ENCODE measurements around the gene SPATA3.

Gene SPATA3

GRCh38 chr2:231032575-231033140 lies 36.7 kb downstream of the SPATA3 start:
- DNase-seq, result no peak

DNA sequence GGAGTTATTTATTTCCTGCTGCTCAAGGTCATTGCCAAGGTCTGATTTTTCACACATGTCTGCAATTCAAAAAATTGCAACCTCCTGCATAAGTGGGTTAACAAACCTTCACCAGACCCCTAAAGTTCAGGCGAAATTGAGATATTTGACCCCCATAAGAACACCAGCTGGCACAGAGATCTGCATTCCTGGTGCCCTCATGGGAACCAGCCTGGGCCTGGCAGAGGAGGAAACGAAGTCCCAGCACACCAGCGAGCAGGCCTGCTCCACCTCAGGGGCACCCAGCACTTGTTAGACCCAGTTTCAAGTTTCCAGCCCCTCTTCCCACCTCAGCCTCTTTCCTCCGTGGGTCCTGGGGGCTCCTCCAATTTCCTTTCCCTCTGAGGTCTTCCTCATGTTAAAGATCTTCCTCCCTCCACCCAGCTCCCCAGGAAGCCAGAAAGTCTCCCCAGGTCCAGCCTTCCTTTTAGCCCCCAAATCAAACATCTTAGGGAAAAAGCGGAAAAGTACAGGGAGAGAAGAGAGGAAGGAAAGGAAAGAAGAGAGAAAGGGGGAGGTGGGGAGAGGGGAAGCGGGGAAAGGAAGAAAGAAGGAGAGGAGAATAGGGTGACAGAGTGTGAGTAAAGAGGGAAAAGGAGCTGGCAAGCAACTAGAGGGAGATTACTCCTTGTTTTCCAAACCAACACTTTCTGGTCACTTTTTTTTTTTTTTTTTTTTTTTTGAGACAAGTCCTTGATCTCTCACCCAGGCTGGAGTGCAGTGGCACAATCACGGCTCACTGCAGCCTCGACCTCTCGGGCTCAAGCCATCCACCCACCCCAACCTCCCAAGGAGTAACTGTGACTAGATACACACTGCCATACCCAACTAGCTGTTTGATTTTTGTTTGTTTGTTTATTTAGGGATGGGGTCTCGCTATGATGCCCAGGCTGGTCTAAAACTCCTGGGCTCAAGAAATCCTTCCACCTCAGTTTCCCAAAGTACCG lies 37.5 kb downstream of the SPATA3 start:
- no peak for DNase-seq

DNA sequence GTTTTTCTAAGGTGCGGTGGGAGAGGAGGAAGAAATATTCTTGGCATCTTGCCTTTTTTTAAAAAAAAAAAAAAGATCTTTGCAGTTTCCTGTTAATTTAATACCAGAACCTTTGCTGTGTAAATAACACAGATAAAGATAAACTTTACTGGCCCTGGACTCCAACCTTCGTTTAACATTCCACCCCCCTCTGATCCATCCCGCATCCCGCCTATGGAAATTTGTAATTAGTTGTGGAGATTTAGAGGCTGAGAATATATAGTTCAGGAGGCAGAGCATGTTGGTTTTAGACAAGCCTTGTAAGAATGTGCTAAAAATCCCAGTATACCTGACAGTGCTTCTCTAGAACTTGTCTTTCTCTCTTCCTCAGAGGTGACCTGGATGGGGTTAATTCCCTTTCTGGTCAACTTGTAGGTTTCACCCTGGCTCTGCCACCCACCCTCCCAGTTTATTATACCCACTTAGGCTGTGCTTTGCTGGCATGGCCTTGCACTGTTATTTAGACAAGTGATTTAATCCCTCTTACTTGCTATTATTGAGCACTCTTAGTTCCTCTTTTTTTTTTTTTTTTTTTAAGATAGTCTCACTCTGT lies 38.5 kb downstream of the SPATA3 start:
- DNase-seq, result no peak

GRCh38 chr2:231036131-231036530 lies 40.2 kb downstream of the SPATA3 start:
- DNase-seq, result no peak

- no peak for DNase-seq
Observed at GRCh38 chr2:231036578-231037106, 40.7 kb downstream of the SPATA3 start.

GRCh38 chr2:231037202-231037730 lies 41.3 kb downstream of the SPATA3 start, which contains the start of gene C2orf72:
TSS of gene C2orf72 (plus strand) at chr2:231037523. CDS start at chr2:231037566, 43 bp downstream.
- no peak for DNase-seq

DNA sequence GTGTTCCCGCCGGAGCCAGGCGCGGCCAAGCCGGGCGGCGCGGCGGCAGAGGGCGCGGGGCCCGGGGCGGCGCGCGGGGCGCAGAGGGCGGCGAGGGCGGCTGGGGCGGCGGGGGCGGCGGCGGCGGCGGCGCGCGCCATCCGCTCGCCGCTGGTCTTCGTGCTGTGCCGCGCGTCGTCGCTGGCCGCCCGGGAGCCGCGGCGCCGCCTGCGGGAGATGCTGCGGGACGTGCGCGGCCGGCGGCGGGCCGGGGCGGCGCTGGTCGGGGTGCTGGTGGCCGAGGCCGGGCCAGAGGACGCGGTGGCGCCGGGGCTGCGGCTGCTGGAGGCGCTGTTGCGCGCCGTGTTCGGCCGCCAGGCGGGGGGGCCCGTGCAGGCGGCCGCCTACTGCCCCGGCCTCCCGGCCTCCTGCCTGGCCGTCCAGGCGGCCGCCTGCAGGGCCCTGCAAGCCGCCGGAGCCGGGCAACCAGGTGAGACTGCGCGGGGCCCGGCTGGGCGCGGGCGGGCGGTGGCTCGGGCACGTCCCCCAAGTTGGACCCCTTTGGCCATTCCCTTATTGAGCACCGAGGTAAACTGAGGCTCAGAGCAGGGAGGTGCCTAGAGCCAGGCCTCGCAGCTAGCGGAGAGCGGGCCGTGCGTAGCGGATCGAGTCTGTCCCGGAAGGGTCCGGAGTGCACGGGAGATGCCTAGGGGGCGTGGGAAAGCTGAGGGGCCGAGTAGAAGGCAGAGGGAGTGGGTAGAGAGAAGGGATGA lies 42.0 kb downstream of the SPATA3 start:
- DNase-seq, result no peak

DNA sequence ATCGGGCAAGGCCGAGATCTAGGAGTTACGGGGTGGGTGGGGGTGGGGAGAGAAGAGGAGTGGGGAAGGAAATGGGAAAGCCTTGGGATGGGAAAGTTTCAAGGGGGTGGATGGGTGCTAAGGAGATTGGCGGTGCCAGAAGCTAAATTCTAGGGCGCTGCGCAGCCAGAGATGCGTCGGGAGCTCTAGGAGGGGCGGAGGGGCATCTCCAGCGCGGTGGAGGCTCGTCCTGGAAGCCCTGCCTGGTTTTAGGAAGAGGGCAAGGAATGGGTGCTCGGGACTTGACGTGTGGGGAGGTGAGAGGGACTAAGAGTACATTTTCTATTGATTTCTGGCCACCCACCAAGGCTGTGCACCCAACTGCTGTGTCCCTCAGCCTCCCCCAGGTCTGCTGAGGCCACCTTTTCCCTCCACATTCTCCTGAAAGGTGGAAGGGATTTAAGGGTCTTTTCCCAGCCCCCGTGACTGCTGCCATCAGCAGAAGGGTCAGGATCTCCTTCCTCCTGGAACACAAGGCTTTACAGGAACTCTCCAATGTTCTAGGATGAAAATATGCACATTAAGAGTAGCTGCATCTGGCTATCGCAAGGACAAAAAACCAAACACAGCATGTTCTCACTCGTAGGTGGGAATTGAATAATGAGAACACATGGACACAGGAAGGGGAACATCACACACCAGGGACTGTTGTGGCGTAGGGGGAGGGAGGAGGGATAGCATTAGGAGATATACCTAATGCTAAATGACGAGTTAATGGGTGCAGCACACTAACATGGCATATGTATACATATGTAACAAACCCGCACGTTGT lies 42.8 kb downstream of the SPATA3 start:
- DNase-seq, result no peak

- no peak for DNase-seq
Observed at GRCh38 chr2:231039294-231039664, 43.4 kb downstream of the SPATA3 start.

DNA sequence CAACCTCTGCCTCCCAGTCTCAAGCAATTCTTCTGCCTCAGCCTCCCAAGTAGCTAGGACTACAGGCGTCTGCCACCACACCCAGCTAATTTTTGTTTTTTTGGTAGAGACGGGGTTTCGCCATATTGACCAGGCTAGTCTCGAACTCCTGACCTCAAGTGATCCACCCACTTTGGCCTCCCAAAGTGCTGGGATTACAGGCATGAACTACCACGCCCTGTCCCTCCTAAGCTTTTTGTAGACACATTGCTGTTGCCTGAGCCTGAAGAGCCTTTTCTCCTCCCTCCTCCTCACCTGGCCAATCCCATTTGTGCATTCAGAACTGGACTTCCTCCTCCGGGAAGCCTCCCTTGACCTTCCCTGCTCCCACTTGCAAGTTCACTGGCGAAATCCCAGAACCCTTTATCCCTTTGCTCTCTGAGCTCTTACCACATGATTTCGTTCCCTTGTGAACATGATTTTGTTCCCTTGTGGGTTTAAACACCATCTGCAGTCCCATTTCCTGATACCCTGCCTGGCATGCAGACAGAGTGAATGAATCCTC lies 44.0 kb downstream of the SPATA3 start:
- DNase-seq, result no peak

DNA sequence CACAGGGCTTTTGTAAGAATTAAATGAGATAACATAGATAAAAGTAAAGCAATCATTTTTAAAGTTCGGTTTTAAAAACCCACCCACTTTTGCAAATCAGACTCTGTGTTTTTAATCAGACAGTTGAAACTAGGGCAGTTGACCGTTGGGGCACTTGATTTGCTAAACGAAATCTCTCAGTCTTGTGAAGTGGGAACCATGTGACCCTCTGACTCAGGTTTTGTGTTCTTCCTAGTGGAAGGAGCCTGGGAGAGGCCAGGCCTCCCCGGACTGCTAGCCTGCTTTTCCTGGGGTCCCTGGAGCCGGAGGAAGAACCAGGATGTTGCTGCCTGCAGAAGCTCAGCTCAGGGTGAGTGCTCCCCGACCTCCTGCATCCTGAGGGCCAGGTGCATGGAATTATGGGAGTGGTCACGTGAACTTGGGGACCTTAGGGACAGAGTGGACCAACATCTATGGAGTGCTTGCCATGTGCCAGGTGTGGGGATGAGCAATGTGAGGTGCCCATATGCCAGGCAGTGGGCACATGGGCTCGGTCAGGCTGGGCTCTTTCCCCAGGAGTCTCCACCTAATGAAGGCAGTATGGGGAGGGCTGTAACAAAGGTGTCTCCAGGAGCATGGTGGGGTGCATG lies 45.3 kb downstream of the SPATA3 start:
- no peak for DNase-seq

- DNase-seq, result no peak
Observed at GRCh38 chr2:231043796-231044195, 47.9 kb downstream of the SPATA3 start.

DNA sequence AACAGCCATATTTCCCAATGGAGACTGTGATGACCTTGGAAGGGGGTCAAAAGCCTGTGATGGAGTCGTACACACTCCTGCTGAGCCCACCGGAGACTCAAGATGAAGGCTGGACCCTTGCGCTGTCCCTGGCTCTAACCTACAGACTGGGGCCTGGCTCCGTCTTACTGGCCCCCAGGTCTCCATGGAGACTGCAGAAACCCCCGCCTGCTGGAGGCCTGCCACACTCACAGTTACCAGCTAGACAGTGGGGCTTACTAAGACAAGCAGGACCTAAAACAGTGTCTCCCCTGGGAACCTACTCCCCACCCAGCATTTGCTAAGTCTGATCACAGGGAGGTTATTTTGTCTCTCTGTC lies 51.0 kb downstream of the SPATA3 start:
- no peak for DNase-seq

DNA sequence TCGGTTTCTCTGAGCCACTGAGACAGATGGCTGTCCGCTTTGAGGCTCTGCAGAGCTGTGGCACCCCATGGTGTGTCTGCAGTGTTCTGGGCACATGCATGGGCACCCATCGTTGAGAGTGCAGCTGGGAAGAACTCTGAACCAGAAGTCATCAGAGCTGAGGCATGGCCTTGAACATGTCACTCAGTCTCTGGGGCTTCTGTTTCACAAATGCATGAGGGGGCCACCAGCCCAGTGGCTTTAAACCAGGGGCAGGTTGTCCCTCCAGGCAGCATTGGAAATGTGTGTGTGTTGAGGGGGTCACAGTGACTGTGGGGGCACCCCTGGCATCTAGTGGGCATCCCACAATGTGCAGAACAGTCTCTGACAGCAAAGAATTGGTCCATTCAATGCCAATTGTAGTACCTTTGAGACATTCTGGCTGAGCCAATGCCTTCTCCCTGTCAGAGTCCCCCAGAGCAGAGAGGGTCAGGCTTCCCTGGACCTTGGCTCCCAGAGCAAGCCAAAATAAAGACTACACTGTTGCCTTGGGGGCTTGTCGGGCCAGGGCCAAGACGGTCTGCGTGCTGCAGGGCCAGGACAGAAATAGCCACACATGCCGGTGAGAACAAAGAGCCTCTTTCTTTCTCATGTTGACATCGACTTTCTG lies 51.5 kb downstream of the SPATA3 start:
- no peak for DNase-seq

DNA sequence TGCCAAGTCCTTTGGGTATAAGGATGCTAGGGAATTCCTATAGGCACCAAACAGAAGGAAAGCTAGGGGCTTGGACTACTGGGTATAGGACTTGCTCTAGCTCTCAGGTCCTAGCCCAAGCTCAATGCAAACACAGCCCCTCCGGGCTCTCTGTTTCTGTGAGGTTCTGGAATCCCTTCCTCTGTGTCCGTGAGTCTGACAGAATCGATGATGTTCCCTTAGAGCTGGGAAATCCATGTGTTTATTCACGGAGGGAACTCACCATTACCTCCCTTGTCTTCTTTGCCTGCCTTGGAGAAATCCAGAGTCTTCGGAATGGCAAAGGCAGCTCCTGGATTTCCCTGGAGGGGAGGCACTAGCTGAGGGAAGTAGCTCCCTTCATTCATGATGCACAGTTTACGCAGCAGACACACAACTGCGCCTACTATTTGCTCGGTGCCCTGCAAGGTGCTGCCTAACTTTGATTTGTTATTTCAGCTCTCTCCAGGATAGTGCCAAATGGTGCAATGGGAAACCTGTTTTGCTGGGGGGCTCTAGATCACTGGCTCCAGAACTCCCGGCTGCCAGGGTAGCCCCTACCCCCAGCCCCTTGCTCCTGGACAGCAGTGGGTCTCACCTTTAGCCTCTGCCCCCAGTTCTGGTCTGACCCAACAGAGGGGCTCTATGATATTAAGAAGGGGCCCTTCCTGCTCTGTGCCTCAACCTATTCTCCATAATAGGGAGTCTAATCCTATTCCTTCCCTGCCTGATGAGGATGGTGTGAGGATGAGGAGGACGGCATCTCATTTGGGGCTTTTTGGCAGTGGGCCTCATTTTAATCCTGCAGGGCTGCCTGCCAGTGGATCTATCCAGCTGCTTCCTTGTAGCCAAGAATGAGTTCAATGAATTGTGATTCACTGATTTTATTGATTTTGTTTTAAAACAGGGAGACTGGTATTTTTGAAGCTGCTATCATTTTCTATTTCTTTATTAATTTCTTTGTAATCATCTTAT lies 52.3 kb downstream of the SPATA3 start:
- DNase-seq, result no peak

- DNase-seq, result no peak
Observed at GRCh38 chr2:231049286-231050017, 53.5 kb downstream of the SPATA3 start.

DNA sequence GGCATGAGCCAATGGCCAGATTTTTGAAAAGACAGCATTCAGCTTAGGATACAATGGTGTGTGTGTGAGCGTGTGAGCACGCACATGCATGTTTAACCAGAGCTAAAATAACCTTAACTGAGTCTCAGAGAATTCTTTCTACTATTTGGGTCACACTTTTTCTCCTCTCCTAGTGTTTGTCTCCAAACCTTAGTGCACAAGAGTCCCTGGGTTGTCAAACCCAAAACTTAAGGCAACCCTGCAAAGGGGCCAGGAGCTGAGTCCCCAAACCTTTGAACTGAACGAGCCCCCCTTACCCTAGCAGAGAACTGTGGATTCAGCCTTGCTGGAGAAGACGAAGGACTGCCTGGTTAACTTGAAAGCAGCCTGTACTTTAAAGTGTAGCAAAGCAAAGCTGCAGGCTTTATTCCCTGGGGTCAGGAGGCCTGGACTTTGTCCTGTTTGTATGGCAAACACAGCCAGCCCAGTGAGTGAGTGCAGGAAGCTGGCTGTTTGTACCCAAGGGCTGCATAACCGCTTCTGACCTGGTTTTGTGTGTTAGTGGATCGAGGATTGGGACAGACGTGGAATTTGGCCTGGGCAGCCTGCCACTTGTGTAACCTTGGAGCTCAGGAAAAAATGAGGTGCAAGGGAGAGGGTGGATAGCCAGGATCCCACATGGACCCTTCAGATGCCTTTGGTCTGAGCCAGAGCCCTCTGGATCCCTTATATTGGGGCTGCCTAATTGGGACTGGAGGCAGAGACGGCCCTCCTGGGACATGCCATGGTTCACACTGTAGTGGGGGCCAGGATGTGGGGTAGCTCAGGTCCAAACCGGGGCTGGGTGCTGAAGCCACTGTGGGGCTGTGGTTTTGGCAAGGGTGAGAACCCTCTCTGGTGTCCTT lies 54.3 kb downstream of the SPATA3 start:
- DNase-seq, result no peak

Measured in right hindlimb (tissue), 1 donor.